HepG2 (cell line): ENCODE results near the gene ARHGAP35. TPM values are rescaled to one million over a fixed set of nuclear protein-coding genes. Genes with fewer than 3 reads are reported as not detected.

Source experiments
- ATAC-seq: fragments of 200-7000 bp; cut with Tn5 transposase; 3 replicates; pipeline ENCODE4 v1.9.1; 2020; ENCODE audit warnings: mild to moderate bottlenecking, moderate library complexity
- BruUV-seq: library from RNA; stranded (reverse); fragments of 400-500 nt; replicated peaks from 2 replicates; lab custom pipeline; 2021; lab: Mats Ljungman, UMichigan
- CTCF ChIA-PET: fragments of 300-600 bp; formaldehyde crosslinking; extraction: SDS; loops from one replicate; lab custom pipeline; 2021; ENCODE audit warnings: low total read pairs, inconsistent platforms, low intra/inter-chr PET ratio; lab: Yijun Ruan, JAX
- POLR2A ChIA-PET: fragments of 350-600 bp; sonication (Branson Sonifier 250); formaldehyde crosslinking; loops from one replicate; lab custom pipeline; 2020; ENCODE audit warnings: antibody characterized with exemption, inconsistent platforms; lab: Yijun Ruan, JAX
- DNase-seq: peaks from one replicate; pipeline ENCODE4 v3.0.0-alpha.2; 2015; ENCODE audit warnings: low spot score
- FAIRE-seq: peaks from 3 replicates; lab custom pipeline; 2011; peaks lifted over from hg19 to GRCh38; lab: Jason Lieb, UNC
- H2AFZ ChIP-seq: one replicate; pipeline ENCODE4 v1.6.1; 2011; ENCODE audit warnings: low read length, inconsistent platforms
- H3K27ac ChIP-seq: fragments of 300-600 bp; 3 replicates; pipeline ENCODE4 v1.8.0; 2011; ENCODE audit warnings: mixed run types, mild to moderate bottlenecking, mixed read lengths, low read length, inconsistent platforms; ENCODE audit not compliant: insufficient read depth; ENCODE audit errors: extremely low read length
- H3K27me3 ChIP-seq, 2 experiments: fragments of 200-600 bp in 1 of 2; 2 replicates in 1 of 2; 3 replicates in 1 of 2; pipeline versions ENCODE4 v1.6.0 to v1.8.0; 2011; ENCODE audit warnings: low read length in 2 of 2, mild to moderate bottlenecking in 2 of 2, moderate library complexity in 2 of 2, inconsistent platforms in 1 of 2; ENCODE audit not compliant: insufficient read depth in 2 of 2, control insufficient read depth in 1 of 2
- H3K36me3 ChIP-seq, 2 experiments: fragments of 200-600 bp in 1 of 2; replicated peaks in 1 of 2; 2 replicates in 1 of 2; 3 replicates in 1 of 2; pipeline versions ENCODE4 v1.5.1 to v1.8.0; 2011; ENCODE audit warnings: low read length in 2 of 2, inconsistent platforms in 1 of 2; ENCODE audit not compliant: insufficient read depth in 2 of 2, control insufficient read depth in 1 of 2
- H3K4me1 ChIP-seq: 2 replicates; pipeline ENCODE4 v1.5.1; 2012; ENCODE audit warnings: low read length, inconsistent platforms; ENCODE audit not compliant: insufficient read depth
- H3K4me2 ChIP-seq: 2 replicates; pipeline ENCODE4 v1.6.0; 2011; ENCODE audit warnings: low read depth, low read length, inconsistent platforms
- H3K4me3 ChIP-seq, 3 experiments: fragments of 200-600 bp in 1 of 3; sonication (generic), shearing (Covaris generic) in 1 of 3; replicated peaks in 1 of 3; 2 replicates each; pipeline ENCODE4 v1.5.1; 2011 to 2016; ENCODE audit warnings: low read length in 3 of 3, inconsistent platforms in 2 of 3, low read depth in 2 of 3, mild to moderate bottlenecking in 2 of 3, control low read depth in 1 of 3, mixed read lengths in 1 of 3; ENCODE audit not compliant: insufficient read depth in 1 of 3
- H3K79me2 ChIP-seq: one replicate; pipeline ENCODE4 v1.6.1; 2011; ENCODE audit warnings: low read length, inconsistent platforms; ENCODE audit not compliant: insufficient read depth
- H3K9ac ChIP-seq: 2 replicates; pipeline ENCODE4 v1.6.0; 2011; ENCODE audit warnings: mild to moderate bottlenecking, low read depth, low read length, inconsistent platforms; ENCODE audit not compliant: insufficient read depth
- H3K9me3 ChIP-seq: 2 replicates; pipeline ENCODE4 v1.5.1; 2012; ENCODE audit warnings: mild to moderate bottlenecking, low read length
- H4K20me1 ChIP-seq: 2 replicates; pipeline ENCODE4 v1.6.0; 2011; ENCODE audit warnings: inconsistent platforms, mild to moderate bottlenecking, low read length, moderate library complexity; ENCODE audit not compliant: insufficient read depth
- LCORL ChIP-seq, 2 experiments: fragments of 450-650 bp in 1 of 2; sonication (generic) in 1 of 2; formaldehyde crosslinking in 1 of 2; IDR thresholded peaks; 2 replicates each; pipeline versions ENCODE4 v1.5.0 to v1.6.1; 2017 to 2020; ENCODE audit warnings: antibody characterized with exemption in 1 of 2, missing genetic modification reagents in 1 of 2
- ONECUT2 ChIP-seq: sonication (generic); formaldehyde crosslinking; IDR thresholded peaks from 2 replicates; pipeline ENCODE4 v1.4.0; 2020; ENCODE audit warnings: missing genetic modification reagents
- SP1 ChIP-seq, 2 experiments: fragments of 450-650 bp in 1 of 2; sonication (generic) in 1 of 2; formaldehyde crosslinking in 1 of 2; IDR thresholded peaks; 2 replicates each; pipeline versions ENCODE4 v1.4.0 to v1.6.1; 2016 to 2020; ENCODE audit warnings: missing genetic modification reagents in 1 of 2
- TOPORS ChIP-seq: sonication (generic); formaldehyde crosslinking; IDR thresholded peaks from 2 replicates; pipeline ENCODE4 v1.8.0; 2023; ENCODE audit warnings: mild to moderate bottlenecking, missing genetic modification reagents
- ZNF17 ChIP-seq: sonication (generic); formaldehyde crosslinking; IDR thresholded peaks from 2 replicates; pipeline ENCODE4 v1.5.0; 2020; ENCODE audit warnings: mild to moderate bottlenecking, missing genetic modification reagents
- WGBS: methylation state at CpG from one replicate; pipeline ENCODE4 v1.1.6; 2017; ENCODE audit warnings: low lambda C conversion rate; 5-methylcytosine and 5-hydroxymethylcytosine counted together
- in situ Hi-C: cut with HindIII; loops from 2 replicates; pipeline ENCODE4 v1.10.0; 2017; ENCODE audit warnings: low pct_unique_long_range_greater_than_20kb; ENCODE audit not compliant: extremely low pct_ligation_motif_present
- intact Hi-C: fragments of 100-400 bp; cut with micrococcal nuclease; formaldehyde crosslinking; loops from one replicate; pipeline ENCODE4 v1.10.0; 2022; ENCODE audit not compliant: unreplicated experiment
- polyA plus RNA-seq, 8 experiments: library from polyadenylated mRNA; depleted of rRNA in 3 of 8; stranded (reverse) in 7 of 8; unstranded in 1 of 8; fragments of >200 nt; fragmentation: Illumina TruSeq in 4 of 8; extraction: Trizol in 4 of 8; gene quantifications; 2 replicates each; pipeline versions ENCODE4 v1.2.1 to v1.2.3, GENCODE V29; 2011 to 2016; ENCODE audit warnings: low read depth in 4 of 8, missing spikeins in 1 of 8, mixed read lengths in 1 of 8; ENCODE audit not compliant: insufficient read depth in 1 of 8
- total RNA-seq, 5 experiments: library from RNA; depleted of rRNA; stranded (reverse); fragments of >200 nt; fragmentation: Illumina TruSeq; extraction: Trizol; gene quantifications; 2 replicates each; pipeline ENCODE4 v1.2.3, GENCODE V29; 2016; ENCODE audit warnings: low read depth in 1 of 5
- TF ChIP-seq, protein P1 (sequence below): sonication (generic); formaldehyde crosslinking; IDR thresholded peaks from 2 replicates; pipeline ENCODE4 v1.9.0; 2022; ENCODE audit warnings: missing genetic modification reagents, mild to moderate bottlenecking, borderline replicate concordance

ARHGAP35 gene
- total and polyA plus RNA-seq, 2 of the 13 experiments (the other 11 are each of a cell fraction or from before 2014, with no cell fraction given): 30.1 to 30.2 TPM

DNA sequence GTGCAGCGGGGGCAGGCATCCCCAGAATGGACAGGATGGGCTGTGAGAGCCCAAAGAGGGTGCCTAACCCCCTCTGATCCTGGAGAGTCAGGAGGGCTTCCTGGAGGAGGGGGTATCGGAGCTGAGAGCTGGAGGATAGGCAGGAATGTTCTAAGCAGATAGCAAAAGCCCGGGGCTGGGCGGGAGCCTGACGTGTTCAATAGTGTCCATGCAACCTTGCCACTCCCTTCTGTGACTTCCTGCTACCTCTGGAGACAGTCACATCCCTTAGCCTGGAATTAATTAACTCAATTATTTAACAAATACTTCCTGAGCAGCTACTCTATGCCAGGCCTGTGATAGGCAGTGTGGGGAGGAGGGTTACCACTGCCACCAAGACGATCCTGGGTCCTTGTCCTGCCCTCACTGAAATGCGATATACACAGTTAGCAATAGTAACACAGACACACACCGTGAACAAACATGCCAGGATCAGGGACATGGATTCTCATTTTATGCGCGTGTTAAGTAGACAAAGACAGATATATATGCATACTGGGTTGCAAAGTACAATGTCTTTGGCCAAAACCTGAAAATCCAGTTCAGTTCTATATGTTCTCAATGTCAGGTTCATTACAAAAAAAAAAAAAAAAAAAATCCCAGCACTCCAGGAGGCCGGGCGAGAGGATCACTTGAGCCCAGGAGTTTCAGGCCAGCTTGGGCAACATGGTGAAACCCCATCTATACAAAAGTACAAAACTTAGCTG is 20.9 kb upstream of the ARHGAP35 start:
- no peak overlapping the region for H2AFZ ChIP-seq
- POLR2A ChIA-PET: interaction anchor here (0.9 to 1.5 kb wide), 7 partner anchors 18 to 95 kb away, joined by 3 to 21 read pairs (median 4); partner anchors contain the start of gene SLC1A5
- BruUV-seq: no TSS peak
- peaks cover 31% of the 10 kb centered on the region for H3K4me1 ChIP-seq
- no peak overlapping the region for H3K9ac ChIP-seq
- no peaks in the 10 kb centered on the region for H3K79me2 ChIP-seq
- peaks cover 12 to 33% of the 10 kb centered on the region in 2 experiments for H3K36me3 ChIP-seq
- TF ChIP-seq SP1 (IDR thresholded peaks at IDR 0.05): no peak
- TF ChIP-seq SP1 (CRISPR knock-in tag; IDR thresholded peaks at IDR 0.05): no peak
- no peak for TF ChIP-seq TOPORS (CRISPR knock-in tag)
- TF ChIP-seq, protein P1, sequence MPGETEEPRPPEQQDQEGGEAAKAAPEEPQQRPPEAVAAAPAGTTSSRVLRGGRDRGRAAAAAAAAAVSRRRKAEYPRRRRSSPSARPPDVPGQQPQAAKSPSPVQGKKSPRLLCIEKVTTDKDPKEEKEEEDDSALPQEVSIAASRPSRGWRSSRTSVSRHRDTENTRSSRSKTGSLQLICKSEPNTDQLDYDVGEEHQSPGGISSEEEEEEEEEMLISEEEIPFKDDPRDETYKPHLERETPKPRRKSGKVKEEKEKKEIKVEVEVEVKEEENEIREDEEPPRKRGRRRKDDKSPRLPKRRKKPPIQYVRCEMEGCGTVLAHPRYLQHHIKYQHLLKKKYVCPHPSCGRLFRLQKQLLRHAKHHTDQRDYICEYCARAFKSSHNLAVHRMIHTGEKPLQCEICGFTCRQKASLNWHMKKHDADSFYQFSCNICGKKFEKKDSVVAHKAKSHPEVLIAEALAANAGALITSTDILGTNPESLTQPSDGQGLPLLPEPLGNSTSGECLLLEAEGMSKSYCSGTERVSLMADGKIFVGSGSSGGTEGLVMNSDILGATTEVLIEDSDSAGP (CRISPR knock-in tag): 0 out of 2 replicates have a peak, but pooled peaks have one; percentile 1
- TF ChIP-seq LCORL (IDR thresholded peaks at IDR 0.05): no peak
- TF ChIP-seq LCORL (CRISPR knock-in tag; IDR thresholded peaks at IDR 0.05): no peak
- TF ChIP-seq ONECUT2 (CRISPR knock-in tag): no peak
- no peak for TF ChIP-seq ZNF17 (CRISPR knock-in tag)
- ATAC-seq (no peak), DNase-seq (no peak), FAIRE-seq (no peak)
- no peaks in the 10 kb centered on the region for H3K27me3 ChIP-seq
- 0 out of 2 replicates have a peak, but pooled peaks cover 5% of the 10 kb centered on the region for H4K20me1 ChIP-seq
- CTCF ChIA-PET: interaction anchor here (1.2 to 1.7 kb wide), 4 partner anchors 80 to 91 kb away, joined by 3 to 21 read pairs (median 4); no protein-coding TSS in a partner anchor
- H3K27ac ChIP-seq: no peak overlapping the region
- H3K4me3 ChIP-seq: no peak overlapping the region
- in situ Hi-C loops: loop anchor here (5.0 kb wide), 2 partner anchors 58 to 88 kb away; no protein-coding TSS in a partner anchor
- no peak overlapping the region for H3K4me2 ChIP-seq
- 96% methylated on average over 12 of the region's 12 CpGs for WGBS
- intact Hi-C loops: loop anchor here (5.0 kb wide), 2 partner anchors 68 to 83 kb away; no protein-coding TSS in a partner anchor
- no peaks in the 10 kb centered on the region for H3K9me3 ChIP-seq
